ENCODE measurements around the gene SLC22A1.
"Not testable (repeated sequence)": the region's sequence is repeated elsewhere in the genome, so short reads cannot be mapped to it uniquely, and the experiment has no call there.

Gene SLC22A1

DNA sequence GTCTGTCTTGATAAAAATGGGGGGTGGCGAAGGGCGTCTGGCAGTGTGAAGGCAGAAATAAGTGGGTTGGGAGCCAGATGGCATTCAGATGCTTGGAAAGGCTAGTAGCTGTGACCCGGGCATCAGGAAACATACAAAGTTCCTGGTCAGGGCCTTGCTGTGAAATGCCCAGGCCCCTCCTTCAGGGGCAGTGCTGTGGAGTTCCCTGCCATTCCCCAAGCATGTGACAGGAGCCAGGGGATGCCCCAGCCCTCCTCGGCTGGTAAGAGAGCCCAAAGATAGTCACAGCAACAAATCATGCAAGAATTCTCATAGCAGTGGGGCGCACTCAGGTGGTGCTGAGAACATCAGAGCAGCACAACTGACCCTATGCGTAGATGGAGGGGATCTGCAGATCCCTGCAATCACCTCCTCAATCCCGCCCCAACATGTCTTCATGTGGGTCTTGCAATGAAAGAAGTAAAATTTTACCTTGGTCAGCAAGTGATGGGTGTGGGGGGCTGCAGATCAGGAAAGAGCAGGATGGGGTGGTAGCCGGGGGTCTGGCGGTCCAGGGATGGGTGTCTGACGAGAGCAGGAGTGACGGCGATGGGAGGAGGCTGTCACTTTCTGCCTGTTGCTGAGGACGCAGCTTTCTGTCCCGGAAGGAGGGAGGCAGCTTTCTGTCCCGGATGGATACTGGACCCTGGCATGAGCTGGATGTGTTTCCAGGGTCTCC lies 39.5 kb downstream of the SLC22A1 start:
- DNase-seq = no peak
- in situ Hi-C loops (cut with MboI; ENCODE audit: low pct_unique_long_range_greater_than_20kb, low sequenced_read_pairs) = no loop called here

DNA sequence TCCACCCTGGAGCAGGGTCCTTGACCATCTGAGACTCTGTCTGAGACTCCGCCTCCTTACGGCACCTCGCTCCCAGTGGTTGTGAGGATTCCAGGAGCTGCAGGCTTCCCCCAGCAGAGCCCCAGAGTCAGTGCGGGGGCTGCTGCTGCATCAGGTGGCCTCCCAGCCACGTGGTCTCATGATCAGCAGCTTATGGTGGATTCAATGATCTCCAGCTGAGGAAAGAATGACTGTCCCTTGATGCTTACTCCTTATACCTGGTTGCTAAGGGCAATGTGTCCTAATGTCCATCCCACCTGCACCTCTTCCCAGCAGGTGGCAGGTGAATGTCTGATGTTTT lies 40.0 kb downstream of the SLC22A1 start:
- DNase-seq = no peak
- in situ Hi-C loops (cut with MboI; ENCODE audit: low pct_unique_long_range_greater_than_20kb, low sequenced_read_pairs) = no loop called here

DNA sequence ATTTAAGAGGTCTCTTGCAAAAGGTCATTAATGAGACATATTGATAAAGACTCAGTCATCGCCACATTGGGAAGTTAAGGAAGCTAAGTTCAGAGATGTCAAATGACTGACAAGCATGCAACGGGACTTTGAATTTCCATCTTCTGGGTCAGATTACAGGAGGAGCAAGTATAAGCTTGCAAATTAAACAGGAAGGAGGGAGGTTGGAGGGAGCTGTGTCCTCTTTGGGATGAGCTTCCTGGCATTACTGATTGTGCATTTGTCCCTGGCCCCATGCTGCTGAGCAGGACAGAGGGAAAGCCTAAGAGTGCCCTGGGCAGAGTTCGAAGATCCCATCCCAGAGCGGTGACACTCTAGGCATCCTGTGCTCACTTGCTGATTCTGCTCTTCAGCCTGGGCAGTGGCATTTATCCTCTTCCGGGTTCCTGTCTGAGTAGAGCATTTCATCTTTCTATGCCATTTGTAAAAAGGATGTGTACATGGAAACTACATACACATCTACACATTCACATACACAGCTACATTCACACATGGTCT lies 40.5 kb downstream of the SLC22A1 start:
- in situ Hi-C loops (cut with MboI; ENCODE audit: low pct_unique_long_range_greater_than_20kb, low sequenced_read_pairs) = no loop called here

DNA sequence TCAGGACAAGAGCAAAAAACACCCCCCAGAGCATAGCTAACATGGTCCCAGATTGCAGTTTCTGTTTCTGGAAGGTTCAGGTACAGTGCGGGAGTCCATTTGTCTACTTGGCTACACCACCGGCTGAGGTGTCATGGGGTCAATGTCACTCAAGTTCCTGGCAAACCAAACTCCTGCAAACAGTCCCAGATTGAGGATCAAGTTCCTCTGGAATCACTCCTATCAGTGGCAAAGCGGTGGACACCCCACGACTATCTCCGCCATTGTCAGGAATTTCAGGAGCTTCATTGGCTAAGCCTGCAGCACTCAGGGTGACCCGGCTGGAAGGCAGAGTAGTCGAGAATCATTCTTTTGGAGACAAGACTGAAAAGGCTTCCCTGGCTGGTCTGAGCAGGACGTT lies 41.8 kb downstream of the SLC22A1 start:
- DNase-seq = no peak
- in situ Hi-C loops (cut with MboI; ENCODE audit: low pct_unique_long_range_greater_than_20kb, low sequenced_read_pairs) = no loop called here

More for the DNA sequence above, 40.5 kb downstream of the SLC22A1 start:
- no peak for DNase-seq

DNA sequence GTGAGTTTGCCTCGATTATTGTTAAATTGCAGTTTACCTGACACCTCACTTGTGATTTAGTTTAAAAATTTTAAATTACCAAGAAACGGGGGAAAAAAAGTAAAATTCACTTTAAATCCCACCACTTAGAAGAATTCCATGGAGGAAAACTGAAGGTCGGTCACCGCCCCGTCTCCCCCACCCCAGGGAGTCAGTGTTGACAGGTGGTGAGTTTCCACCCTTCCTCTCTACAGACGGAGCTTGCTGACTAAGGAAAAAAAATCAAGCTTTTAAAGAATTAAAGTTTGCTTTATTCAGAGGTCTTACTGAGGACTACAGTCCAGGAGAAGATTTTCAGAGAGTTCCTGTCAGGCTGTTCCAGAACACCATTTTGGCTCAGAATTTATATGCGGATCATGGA lies 42.3 kb downstream of the SLC22A1 start:
- in situ Hi-C loops (cut with MboI; ENCODE audit: low pct_unique_long_range_greater_than_20kb, low sequenced_read_pairs) = no loop called here
- DNase-seq = no peak

DNA sequence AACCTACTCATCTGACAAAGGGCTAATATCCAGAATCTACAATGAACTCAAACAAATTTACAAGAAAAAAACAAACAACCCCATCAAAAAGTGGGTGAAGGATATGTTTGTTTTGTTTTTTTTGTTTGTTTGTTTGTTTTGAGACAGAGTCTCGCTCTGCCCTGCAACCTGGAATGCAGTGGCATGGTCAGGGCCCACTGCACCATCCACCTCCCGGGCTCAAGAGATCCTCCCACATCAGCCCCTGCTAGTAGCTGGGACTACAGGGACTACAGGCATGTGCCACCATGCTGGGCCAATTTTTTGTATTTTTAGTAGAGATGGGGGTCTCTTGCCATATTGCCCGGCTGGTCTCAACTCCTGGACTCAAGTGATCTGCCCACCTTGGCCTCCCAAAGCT lies 44.3 kb downstream of the SLC22A1 start:
- in situ Hi-C loops (cut with MboI; ENCODE audit: low pct_unique_long_range_greater_than_20kb, low sequenced_read_pairs) = not testable (repeated sequence)

DNA sequence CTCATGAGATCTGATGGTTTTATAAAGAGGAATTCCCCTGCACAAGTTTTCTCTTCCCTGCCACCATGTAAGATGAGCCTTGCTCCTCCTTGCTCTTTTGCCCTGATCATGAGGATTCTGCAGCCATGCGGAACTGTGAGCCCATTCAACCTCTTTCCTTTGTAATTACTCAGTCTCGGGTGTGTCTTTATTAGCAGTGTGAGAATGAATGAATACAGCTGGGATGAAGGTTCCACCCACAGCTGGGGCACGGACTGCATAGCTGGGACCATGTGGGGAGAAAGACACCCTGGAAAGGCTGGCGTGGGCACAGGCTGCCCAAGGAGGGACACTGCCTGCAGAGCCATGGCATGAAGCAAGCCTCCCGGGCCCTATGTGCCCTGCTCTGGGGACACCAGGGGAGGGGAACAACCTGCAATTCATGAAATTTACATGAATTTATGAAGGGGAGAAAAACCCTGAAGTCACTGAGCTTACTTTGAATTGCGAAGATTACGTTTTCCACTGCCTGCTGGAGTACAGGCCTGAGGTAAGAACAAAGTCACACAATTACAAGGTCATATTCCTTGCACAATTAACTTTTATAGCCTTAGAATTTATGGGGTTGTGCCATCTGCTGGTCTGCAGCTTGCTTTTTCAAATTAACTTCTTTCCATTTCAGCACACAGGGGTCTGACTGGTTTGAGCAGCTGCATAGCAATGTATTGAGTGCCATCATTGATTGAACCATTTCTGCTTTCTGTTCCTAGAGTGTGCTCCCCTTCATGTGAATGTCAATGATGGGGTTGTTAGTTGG lies 46.2 kb downstream of the SLC22A1 start:
- no peak for DNase-seq
- in situ Hi-C loops (cut with MboI; ENCODE audit: low pct_unique_long_range_greater_than_20kb, low sequenced_read_pairs) = no loop called here

More for the DNA sequence above, 44.3 kb downstream of the SLC22A1 start:
- not testable (repeated sequence) for DNase-seq

DNA sequence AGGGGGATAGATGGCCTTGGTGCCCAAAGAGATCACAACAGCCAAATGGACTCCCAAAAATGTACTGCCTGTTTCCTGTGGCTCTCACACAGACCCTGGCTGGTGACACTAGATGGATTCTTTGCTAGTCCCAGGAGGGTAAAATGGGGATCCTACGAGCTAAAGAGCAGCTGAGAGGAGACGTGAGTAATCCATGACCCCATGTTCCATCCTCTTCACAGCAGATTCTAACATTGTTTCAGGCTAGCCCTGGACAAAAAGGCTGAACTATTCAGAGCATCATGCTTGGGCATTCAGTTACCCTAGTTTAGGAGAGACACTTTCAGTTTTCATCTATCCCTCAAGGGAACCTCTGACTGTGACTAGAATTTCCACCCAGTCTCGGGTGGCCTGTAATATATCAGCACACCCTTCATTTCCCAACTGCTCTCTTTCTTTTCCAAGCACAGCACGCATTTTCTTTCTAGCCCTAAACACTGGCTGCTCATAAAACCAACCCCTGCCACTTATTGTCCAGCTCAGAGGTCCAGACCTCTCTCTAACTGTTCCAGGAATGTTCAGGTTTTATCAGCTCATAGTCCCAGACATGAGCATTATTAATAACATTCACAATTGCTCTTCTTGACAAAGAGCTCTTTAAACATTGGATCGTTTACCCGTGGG lies 48.5 kb downstream of the SLC22A1 start:
- in situ Hi-C loops (cut with MboI; ENCODE audit: low pct_unique_long_range_greater_than_20kb, low sequenced_read_pairs) = no loop called here
- no peak for DNase-seq

DNA sequence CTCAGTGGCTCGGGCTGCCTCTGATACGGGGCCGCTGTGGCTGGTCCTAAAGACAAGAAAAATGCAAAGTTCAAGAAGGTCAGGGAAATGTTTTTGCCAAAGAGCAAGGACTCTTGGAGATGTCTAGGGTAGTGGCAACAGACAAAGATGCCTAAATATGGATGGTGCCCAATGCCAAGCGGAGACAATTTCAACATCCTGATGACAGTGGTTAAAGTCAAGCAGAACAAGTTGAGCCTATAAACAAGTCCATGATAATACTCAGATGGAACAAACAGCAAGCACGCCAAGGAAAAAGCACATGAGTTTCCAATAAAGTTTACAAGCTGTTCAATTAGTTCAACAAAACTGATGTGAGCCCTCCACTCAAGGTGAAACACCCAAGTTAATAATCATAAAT lies 51.1 kb downstream of the SLC22A1 start:
- DNase-seq = no peak
- in situ Hi-C loops (cut with MboI; ENCODE audit: low pct_unique_long_range_greater_than_20kb, low sequenced_read_pairs) = no loop called here

DNA sequence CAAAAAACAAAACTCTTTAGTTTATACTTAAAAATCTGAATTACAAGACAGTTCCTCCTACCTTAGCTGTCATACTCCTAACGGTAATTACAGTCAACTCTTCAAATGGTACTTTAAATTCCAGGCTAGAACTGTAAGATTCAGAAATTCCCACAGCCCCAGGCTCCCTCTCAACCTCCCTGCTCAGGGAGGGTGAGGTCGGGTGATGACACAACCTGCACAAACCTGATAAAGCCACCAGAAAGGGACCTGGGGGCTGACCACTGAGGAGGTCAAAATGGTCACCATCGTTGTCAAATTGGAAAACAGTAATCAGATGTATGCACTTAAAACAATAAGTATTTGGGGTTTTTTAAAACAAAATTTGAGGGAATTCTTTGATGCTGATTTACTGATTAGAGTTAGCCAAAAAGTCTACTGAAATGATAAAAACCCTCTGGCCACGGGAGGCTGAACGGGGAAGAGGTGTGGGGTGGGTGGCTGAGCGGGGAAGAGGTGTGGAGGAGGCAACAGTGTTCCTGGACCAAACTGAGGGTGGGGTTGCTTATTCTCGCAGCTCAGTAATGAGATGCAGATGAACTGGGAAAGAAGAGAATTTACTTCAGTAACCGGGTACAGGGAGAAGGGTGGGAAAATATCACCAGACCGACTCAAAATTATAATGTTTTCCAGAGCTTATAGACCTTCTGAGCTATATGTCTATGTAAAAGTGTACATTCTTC lies 52.4 kb downstream of the SLC22A1 start:
- no peak for DNase-seq
- in situ Hi-C loops (cut with MboI; ENCODE audit: low pct_unique_long_range_greater_than_20kb, low sequenced_read_pairs) = no loop called here

DNA sequence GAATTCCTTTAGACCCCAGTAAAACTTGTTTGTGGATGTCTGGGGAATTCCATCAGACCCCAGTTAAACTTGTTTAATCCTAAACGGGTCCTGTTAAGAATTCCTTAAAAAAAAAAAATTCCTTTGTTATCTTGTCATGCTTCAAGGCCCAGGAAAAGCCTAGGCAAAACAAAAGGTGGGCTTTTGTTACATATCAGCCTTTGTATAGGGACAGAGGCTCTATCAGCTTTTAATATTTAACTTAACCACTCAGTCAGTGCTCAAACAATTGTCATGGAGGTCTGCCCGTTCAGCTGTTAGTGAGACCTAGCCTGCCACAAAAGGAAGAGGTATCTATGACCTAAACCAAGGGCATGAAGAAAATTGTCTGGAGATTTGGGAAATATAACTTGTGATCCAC lies 53.1 kb downstream of the SLC22A1 start:
- in situ Hi-C loops (cut with MboI; ENCODE audit: low pct_unique_long_range_greater_than_20kb, low sequenced_read_pairs) = no loop called here
- no peak for DNase-seq

DNA sequence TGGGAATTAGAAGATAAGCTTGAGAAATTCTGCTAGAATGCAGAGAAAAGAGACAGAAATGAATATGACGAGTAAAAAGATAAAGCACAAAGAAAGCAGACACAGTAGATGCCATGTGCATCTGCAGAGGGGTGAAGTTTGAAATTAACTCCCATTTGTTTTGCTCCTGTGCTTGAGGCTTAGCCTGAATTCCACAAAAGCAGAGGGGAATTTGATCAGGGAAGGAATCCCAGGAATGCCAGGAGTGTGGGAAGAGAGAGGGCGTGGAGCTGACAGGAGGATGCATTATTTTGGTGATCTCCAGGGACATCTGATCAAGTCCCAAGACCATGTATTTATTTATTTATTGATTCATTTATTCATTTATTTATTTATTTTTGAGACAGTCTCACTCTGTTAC lies 55.6 kb downstream of the SLC22A1 start:
- in situ Hi-C loops (cut with MboI; ENCODE audit: low pct_unique_long_range_greater_than_20kb, low sequenced_read_pairs) = no loop called here
- no peak for DNase-seq

DNA sequence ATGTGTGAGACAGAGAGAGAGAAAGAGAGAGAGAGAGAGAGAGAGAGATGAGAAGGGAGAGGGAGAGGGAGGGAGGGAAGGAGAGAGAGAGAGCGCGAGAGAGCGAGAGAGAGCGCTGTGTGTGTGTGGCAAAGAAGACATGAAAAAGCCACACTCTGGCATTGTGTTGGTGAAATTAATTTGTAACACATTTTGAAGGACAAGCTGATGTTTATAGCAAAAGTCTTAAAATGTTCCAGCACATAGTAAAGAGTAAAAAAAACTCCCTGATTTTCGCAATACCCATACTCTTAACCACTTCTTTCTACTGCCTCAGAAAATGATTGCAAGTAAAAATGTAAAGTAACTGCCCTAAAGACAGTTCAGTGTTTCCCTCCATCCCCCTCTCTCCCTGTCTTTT lies 56.7 kb downstream of the SLC22A1 start:
- in situ Hi-C loops (cut with MboI; ENCODE audit: low pct_unique_long_range_greater_than_20kb, low sequenced_read_pairs) = no loop called here
- DNase-seq = no peak

DNA sequence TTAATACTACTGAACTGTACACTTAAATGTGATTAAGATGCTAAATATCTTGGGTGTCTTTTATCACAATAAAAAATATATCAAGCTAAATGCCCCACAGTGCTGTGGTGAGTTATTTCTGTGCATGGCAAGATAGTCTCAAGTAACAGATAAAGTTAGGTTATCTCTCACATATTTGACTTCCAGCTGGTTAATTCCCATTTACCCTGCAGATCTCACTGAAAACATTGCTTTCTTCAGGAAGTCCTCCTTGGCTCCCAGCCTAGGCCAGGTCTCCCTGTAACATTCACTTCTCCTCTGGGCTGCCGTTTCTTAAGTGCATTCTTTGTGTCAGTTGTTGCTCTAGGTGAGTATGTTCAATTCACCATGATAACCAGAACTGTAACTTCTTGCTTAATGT lies 59.1 kb downstream of the SLC22A1 start:
- in situ Hi-C loops (cut with MboI; ENCODE audit: low pct_unique_long_range_greater_than_20kb, low sequenced_read_pairs) = no loop called here

DNA sequence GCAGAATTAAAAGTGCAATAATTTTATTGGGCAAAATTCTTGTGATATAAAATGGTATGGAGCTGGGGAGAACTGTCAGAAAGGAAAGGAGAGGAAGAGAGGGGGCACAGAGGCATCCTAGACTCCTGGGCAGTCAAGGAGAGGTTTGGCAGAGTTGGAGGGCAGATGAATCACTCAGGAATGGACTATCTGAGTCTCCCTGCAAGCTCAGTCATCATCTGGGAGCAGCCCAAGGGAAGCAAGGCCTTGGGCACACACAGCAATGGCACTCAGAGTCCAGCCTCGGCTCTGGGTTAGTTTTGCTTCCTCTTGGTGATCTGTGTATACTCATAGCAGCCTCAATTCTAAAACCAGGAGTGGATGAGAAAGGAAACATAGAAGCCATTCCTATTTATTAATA lies 67.2 kb downstream of the SLC22A1 start:
- no peak for DNase-seq
- in situ Hi-C loops (cut with MboI; ENCODE audit: low pct_unique_long_range_greater_than_20kb, low sequenced_read_pairs) = no loop called here

More for the DNA sequence above, 59.1 kb downstream of the SLC22A1 start:
- DNase-seq = no peak

DNA sequence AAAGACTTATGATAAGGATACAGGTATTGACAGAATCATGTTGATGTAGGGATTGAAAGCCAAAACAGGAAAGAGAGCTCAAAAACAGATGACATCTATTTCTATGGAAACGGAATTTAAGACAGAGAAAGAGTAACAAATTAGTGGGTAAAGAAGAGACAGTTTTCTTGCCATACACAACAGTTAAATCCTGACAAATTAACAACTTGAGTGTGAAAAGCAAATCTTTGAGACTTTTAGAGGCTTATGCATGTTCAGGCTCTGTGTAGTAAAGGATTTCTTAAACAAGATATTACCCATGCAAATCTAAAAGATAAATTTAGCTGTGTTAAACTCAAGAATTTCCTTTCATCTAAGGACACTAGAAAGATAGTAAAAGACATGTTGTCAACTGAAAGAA lies 68.5 kb downstream of the SLC22A1 start:
- in situ Hi-C loops (cut with MboI; ENCODE audit: low pct_unique_long_range_greater_than_20kb, low sequenced_read_pairs) = no loop called here
- no peak for DNase-seq

DNA sequence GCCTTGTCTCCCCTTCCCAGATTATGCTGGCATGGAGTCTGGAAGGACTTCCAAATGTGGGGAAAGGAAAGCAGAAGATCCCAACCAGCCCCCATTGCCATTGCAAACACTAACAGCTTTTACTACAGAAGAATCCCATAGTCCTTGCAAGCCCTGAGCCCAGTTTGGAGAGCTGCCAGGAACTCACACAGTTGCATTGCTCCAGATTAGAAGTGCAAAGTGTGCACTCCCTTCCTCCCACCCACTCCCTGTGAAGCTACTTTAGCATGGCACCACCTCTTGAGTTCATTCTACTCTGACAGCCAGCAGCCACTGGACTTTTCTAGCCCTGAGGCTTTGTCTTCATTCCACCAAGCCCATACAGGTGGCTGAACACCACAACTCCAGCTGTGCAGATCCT lies 69.4 kb downstream of the SLC22A1 start:
- no peak for DNase-seq
- in situ Hi-C loops (cut with MboI; ENCODE audit: low pct_unique_long_range_greater_than_20kb, low sequenced_read_pairs) = no loop called here

DNA sequence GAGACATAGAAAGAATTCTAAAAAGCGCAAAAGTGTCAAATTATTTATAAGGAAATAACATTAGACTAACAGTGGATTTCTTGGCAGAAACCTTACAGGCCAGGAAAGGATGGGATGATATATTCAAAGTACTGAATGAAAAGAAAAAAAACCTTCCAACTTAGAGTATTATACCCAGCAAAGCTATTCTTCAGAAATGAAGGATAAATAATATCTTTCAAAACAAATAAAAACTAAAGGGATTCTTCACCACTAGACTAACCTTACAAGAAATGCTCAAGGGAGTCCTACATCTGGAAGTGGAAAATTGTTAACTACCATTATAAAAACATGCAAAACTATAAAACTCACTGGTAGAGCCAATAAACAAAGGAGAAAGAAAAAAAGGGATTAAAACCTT lies 71.2 kb downstream of the SLC22A1 start:
- DNase-seq = no peak
- in situ Hi-C loops (cut with MboI; ENCODE audit: low pct_unique_long_range_greater_than_20kb, low sequenced_read_pairs) = no loop called here

DNA sequence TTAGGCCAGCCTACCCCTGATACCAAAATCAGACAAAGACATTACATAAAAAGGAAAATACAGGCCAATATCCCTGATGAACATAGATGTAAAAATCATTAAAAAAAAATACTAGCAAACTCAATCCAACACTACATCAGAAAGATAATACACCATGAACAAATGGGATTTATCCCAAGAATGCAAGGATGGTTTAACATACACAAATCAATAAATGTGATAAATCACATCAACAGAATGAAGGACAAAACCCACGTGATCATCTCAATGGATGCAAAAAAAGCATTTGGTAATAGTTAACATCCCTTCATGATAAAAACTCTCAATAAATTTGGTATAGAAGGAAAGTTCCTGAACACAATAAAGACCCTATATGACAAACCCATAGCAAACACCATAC lies 73.2 kb downstream of the SLC22A1 start:
- DNase-seq = no peak
- in situ Hi-C loops (cut with MboI; ENCODE audit: low pct_unique_long_range_greater_than_20kb, low sequenced_read_pairs) = no loop called here
